Tibial artery (tissue), 4 donors: ENCODE results near the gene RIPK4.

ENCODE experiments used
- DNase-seq, 2 donors: peaks; one replicate each; pipeline ENCODE4 v3.0.0-alpha.2; 2019
- H3K27ac ChIP-seq, 2 donors: fragments of 200-600 bp; sonication (generic) in 1 of 2; 1 replicate in 1 of 2; 2 replicates in 1 of 2; pipeline ENCODE4 v1.5.1; 2018 to 2019; ENCODE audit warnings: mild to moderate bottlenecking in 1 of 2
- H3K27me3 ChIP-seq, 2 donors: fragments of 200-600 bp; sonication (generic) in 1 of 2; one replicate each; pipeline versions ENCODE4 v1.5.1 to v1.6.0; 2016 to 2019
- H3K36me3 ChIP-seq, 3 donors: fragments of 200-600 bp; sonication (generic) in 2 of 3; one replicate each; pipeline ENCODE4 v1.5.1; 2016 to 2019; ENCODE audit warnings: mild to moderate bottlenecking in 2 of 3
- H3K4me1 ChIP-seq, 4 donors: fragments of 200-600 bp; sonication (generic) in 2 of 4; 1 replicate in 3 of 4; 2 replicates in 1 of 4; pipeline ENCODE4 v1.5.1; 2016 to 2019
- H3K4me3 ChIP-seq, 2 donors: fragments of 200-600 bp; sonication (generic) in 1 of 2; 1 replicate in 1 of 2; 2 replicates in 1 of 2; pipeline ENCODE4 v1.5.1; 2018 to 2019; ENCODE audit warnings: mild to moderate bottlenecking in 2 of 2
- H3K9me3 ChIP-seq, 3 donors: fragments of 200-600 bp; sonication (generic) in 1 of 3; one replicate each; pipeline ENCODE4 v1.5.1; 2016 to 2019
- intact Hi-C: fragments of 100-400 bp; cut with DNase I; formaldehyde crosslinking; loops from one replicate; pipeline ENCODE4 v1.15.0; 2023; ENCODE audit warnings: low total_unique reads
- TF ChIP-seq, protein P1 (sequence below), 2 experiments: fragments of 200-600 bp in 1 of 2; fragments of 450-650 bp in 1 of 2; IDR thresholded peaks; one replicate each; pipeline ENCODE4 v1.5.1; 2017 to 2019; ENCODE audit warnings: antibody characterized with exemption in 2 of 2, mild to moderate bottlenecking in 1 of 2, moderate library complexity in 1 of 2

The RIPK4 gene

DNA sequence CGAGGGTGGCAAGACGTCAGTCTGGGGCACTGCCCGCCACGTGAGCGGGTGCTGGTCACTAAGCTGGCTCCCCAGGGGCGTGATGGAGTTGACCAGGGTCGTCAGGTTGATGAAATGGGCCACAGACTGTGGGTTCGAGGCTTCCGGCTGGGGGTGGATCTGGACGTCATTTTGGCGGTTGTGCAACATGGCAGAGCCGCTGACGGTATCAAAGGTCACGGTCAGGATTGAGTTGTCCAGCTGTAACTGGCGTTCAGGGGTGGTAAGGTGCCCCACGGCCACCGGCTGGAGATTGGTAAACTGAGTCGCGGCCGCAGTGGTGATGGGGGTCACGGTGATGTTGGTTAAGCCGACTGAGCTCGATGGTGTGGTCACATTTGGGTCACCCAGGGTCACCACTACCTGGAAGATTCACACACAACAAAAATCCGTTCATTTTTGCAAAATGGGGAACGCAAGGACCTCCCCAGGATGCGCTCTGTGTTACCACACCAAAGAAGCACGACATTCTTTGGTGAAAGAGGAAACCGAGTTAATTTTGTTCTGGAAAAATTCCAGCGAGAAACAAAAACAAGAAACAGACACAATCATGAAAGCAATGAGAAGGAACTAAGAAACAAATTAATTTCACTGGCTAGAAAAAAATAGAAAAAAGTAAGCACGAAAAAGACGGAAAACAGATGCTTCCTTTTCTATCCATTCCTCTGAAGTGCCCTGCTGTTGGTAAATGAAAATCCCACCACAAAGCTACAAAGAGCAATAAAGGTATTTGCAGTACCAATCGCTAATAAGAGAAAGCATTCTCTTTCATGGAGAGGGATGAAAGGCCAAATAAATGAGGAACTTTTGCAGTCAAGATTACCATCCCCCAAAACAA, 34.7 kb upstream of the RIPK4 start:
- no peak overlapping the region for H3K4me3 ChIP-seq
- no peaks in the 10 kb centered on the region for H3K9me3 ChIP-seq
- H3K4me1 ChIP-seq, result peaks cover 0 to 18% (median 12%) of the 10 kb centered on the region in 4 donors
- DNase-seq, result no peak
- TF ChIP-seq, protein P1, sequence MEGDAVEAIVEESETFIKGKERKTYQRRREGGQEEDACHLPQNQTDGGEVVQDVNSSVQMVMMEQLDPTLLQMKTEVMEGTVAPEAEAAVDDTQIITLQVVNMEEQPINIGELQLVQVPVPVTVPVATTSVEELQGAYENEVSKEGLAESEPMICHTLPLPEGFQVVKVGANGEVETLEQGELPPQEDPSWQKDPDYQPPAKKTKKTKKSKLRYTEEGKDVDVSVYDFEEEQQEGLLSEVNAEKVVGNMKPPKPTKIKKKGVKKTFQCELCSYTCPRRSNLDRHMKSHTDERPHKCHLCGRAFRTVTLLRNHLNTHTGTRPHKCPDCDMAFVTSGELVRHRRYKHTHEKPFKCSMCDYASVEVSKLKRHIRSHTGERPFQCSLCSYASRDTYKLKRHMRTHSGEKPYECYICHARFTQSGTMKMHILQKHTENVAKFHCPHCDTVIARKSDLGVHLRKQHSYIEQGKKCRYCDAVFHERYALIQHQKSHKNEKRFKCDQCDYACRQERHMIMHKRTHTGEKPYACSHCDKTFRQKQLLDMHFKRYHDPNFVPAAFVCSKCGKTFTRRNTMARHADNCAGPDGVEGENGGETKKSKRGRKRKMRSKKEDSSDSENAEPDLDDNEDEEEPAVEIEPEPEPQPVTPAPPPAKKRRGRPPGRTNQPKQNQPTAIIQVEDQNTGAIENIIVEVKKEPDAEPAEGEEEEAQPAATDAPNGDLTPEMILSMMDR (IDR thresholded peaks at IDR 0.05), result no peak
- peaks cover 8 to 28% (median 8%) of the 10 kb centered on the region in 3 donors for H3K36me3 ChIP-seq
- no peaks in the 10 kb centered on the region for H3K27me3 ChIP-seq
- no peak overlapping the region for H3K27ac ChIP-seq
- intact Hi-C loops, result no loop called here

DNA sequence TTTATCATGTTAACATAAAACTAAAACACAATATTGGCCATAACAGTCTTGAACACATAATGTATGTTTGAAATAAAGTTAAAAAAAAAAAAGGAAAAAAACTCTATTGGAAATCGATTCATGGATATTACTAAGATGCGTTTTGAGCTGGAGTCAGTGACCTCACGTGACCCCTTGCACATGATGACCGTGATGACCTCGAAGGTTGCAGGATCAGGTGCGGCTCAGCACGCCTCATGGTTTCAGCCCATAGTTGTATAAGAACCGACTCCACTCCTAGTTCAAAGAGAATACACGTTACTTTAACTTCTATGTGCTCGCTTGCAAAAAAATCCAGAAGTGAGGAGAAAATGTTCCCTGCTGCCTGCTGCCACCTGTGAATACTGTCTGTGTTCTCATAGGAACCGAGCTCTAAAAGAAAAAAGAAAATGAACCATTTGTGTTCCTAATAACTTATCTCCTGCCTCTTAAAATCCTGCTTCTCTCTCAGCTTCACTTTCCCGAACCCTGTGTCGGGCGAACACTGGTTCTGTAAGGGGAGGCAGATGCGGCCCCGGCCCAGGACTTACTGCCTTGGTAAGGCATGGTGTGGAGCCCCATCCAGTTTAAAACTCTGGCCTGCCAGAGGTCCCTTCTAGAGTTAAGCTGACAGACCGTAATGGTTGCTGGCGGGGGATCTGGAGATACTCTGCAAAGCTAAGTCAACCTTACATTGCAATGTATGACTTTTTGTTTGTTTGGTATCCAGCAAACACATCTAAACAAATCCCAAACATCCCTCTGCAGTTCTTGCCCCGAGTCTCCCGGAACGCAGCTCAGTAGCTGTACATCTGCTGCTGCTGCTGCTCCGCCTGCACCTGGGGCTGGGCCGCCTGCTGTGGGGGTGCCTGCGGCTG, 33.8 kb upstream of the RIPK4 start:
- Histone ChIP-seq H3K27me3 (no peaks in the 10 kb centered on the region), H3K9me3 (no peaks in the 10 kb centered on the region), H3K36me3 (peaks cover 8 to 28% (median 8%) of the 10 kb centered on the region in 3 donors), H3K27ac (no peak overlapping the region), H3K4me3 (no peak overlapping the region), H3K4me1 (peaks cover 0 to 18% (median 12%) of the 10 kb centered on the region in 4 donors)
- no peak for DNase-seq
- TF ChIP-seq, protein P1 (IDR thresholded peaks at IDR 0.05), result no peak
- intact Hi-C loops, result no loop called here

DNA sequence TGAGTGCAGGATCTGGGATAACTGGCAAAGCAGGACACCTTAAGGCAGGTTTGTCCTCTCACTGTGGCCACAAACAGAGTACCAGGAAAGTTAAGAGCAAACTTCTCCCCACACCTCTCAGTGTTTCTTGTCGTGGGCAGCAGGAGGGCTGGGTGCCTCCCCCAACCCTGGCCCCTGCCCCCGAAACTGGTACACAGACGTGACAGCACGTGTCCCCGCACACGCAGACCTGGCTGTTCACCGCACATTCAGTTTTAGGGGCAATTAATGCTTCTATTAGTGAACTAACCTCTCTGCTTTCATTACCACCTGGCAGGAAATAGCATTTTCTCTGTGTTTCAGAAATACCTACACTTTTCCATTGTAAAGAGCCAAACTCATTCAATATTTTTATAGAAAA, 32.9 kb upstream of the RIPK4 start:
- intact Hi-C loops, result no loop called here
- Histone ChIP-seq H3K4me1 (peaks cover 0 to 18% (median 12%) of the 10 kb centered on the region in 4 donors), H3K27ac (no peak overlapping the region), H3K9me3 (no peaks in the 10 kb centered on the region), H3K4me3 (no peak overlapping the region), H3K36me3 (peaks cover 8 to 28% (median 8%) of the 10 kb centered on the region in 3 donors), H3K27me3 (peaks cover 0 to 2% of the 10 kb centered on the region in 2 donors)
- no peak for DNase-seq
- TF ChIP-seq, protein P1 (IDR thresholded peaks at IDR 0.05), result no peak

DNA sequence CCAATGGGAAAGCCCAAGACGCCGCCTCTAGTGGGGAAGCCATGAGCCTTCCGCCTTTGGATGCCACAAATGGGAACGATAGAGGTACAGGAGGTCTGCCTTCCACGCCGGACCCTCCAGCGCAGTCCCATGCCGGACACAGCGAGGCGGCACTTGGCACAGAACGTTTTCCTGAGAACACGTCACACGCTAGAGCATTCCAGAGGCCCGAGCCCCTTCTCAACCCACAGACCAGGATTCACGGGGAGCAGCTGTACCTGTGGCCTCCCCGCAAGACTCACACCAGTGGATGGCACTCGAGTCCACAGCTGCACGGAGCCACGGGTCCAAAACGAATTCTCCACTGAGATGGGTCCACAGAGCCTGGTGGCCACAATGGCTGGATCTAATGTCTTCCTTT, 31.5 kb upstream of the RIPK4 start:
- intact Hi-C loops, result no loop called here
- Histone ChIP-seq H3K27ac (no peak overlapping the region), H3K27me3 (peaks cover 0 to 3% of the 10 kb centered on the region in 2 donors), H3K36me3 (peaks cover 8 to 23% (median 8%) of the 10 kb centered on the region in 3 donors), H3K4me3 (no peak overlapping the region), H3K4me1 (peaks cover 0 to 15% (median 10%) of the 10 kb centered on the region in 4 donors), H3K9me3 (peaks cover 0 to 1% (median 0%) of the 10 kb centered on the region in 3 donors)
- no peak for DNase-seq
- TF ChIP-seq, protein P1 (IDR thresholded peaks at IDR 0.05), result no peak

DNA sequence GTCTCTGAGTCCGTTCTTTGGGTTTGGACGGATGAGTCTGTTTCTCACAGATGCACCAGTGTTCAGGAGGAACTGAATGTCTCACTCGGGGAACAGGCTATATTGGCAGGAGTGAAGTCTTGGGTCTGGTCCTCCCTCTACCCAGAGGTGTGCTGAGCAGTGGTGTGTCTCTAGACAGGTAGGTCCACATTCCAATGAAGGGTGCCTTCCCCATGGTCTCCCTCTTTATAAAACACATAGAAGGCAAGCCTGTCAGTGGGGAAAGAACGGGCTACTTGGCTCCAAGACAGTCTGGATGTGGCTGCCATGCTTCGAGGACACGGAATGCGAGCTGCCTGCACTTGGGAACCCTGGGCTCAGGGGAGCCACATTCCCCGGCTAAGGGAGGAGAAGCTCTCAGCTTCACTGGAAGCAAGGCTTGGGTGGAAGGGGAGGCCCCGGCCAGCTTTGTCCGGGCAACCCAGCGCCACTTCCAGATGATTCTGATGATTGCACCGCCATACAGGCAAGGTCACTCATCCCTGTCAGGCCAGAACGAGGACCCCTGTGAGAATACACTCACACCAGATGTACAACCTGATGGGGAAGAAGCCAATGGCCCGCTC, 29.7 kb upstream of the RIPK4 start:
- Histone ChIP-seq H3K27me3 (peaks cover 0 to 3% of the 10 kb centered on the region in 2 donors), H3K9me3 (peaks cover 0 to 17% (median 8%) of the 10 kb centered on the region in 3 donors), H3K36me3 (peaks cover 8 to 23% (median 8%) of the 10 kb centered on the region in 3 donors), H3K4me1 (no peaks in the 10 kb centered on the region), H3K4me3 (no peak overlapping the region), H3K27ac (no peak overlapping the region)
- TF ChIP-seq, protein P1 (IDR thresholded peaks at IDR 0.05), result no peak
- intact Hi-C loops, result no loop called here
- no peak for DNase-seq
